ENCODE results near the gene MAP2K6. TPM values are rescaled to one million over a fixed set of nuclear protein-coding genes. Genes with fewer than 3 reads are reported as not detected.

Gene MAP2K6
- polyA plus RNA-seq, 1 donor (not counting 4 experiments of a cell fraction or from before 2014, with no cell fraction given) = 0.39 TPM

DNA sequence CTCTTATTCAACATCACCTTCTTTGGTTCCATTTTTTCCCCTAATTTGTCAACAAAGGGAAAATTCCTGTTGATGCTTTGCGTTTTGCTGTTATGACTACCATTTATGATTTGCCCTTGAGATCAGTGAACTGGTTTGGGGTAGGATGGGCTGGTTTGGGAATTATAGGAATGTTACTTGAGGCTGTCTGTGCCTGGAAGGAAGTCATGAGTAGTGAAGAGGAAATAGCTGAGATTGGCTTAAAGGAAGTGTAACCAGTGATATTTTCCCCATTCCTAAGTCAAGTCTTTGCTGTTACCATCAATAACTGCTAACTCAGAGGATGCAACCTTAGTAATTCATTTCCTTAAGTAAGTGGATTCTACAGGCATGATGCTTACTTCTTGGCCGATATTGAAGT is 179.2 kb downstream of the MAP2K6 start:
- TF ChIP-seq, protein P1, sequence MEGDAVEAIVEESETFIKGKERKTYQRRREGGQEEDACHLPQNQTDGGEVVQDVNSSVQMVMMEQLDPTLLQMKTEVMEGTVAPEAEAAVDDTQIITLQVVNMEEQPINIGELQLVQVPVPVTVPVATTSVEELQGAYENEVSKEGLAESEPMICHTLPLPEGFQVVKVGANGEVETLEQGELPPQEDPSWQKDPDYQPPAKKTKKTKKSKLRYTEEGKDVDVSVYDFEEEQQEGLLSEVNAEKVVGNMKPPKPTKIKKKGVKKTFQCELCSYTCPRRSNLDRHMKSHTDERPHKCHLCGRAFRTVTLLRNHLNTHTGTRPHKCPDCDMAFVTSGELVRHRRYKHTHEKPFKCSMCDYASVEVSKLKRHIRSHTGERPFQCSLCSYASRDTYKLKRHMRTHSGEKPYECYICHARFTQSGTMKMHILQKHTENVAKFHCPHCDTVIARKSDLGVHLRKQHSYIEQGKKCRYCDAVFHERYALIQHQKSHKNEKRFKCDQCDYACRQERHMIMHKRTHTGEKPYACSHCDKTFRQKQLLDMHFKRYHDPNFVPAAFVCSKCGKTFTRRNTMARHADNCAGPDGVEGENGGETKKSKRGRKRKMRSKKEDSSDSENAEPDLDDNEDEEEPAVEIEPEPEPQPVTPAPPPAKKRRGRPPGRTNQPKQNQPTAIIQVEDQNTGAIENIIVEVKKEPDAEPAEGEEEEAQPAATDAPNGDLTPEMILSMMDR (optimal IDR thresholded peaks at IDR 0.05 in 1 of 3, IDR thresholded peaks at IDR 0.05 in 1 of 3, conservative IDR thresholded peaks at IDR 0.05 in 1 of 3; ENCODE audit: extremely low read depth in 1 of 3, insufficient read depth in 2 of 3, low read length in 3 of 3) = no peak
- no peak for TF ChIP-seq EZH2 (IDR thresholded peaks at IDR 0.05; ENCODE audit: low read length)
- no peak overlapping the region for H3K9ac ChIP-seq (ENCODE audit: control insufficient read depth, extremely low read depth, insufficient read depth, low read length)
- H3K79me2 ChIP-seq (ENCODE audit: control insufficient read depth, insufficient read depth, low read length) = no peaks in the 10 kb centered on the region
- H3K9me1 ChIP-seq (ENCODE audit: control insufficient read depth, extremely low read depth, insufficient read depth, low read length) = no peaks in the 10 kb centered on the region
- no peak overlapping the region for H3K4me2 ChIP-seq (ENCODE audit: control insufficient read depth, extremely low read depth, insufficient read depth, low read depth, low read length)
- DNase-seq (ENCODE audit: low read depth, low spot score) = no peak
- H3K4me3 ChIP-seq (ENCODE audit: control insufficient read depth in 2 of 3, extremely low read depth in 1 of 3, insufficient read depth in 2 of 3, low read depth in 1 of 3, low read length in 3 of 3) = no peak overlapping the region
- FAIRE-seq = no peak
- H3K4me1 ChIP-seq (ENCODE audit: control insufficient read depth, extremely low read depth, insufficient read depth, low read length) = no peaks in the 10 kb centered on the region
- H2AFZ ChIP-seq (ENCODE audit: control insufficient read depth, low read length) = no peak overlapping the region
- dilution Hi-C loops (cut with MboI; ENCODE audit: extremely low pct_ligation_motif_present, low sequenced_read_pairs) = no loop called here
- H3K9me3 ChIP-seq (ENCODE audit: control insufficient read depth, low read depth, low read length) = no peaks in the 10 kb centered on the region
- no peaks in the 10 kb centered on the region for H3K27me3 ChIP-seq (ENCODE audit: control insufficient read depth, extremely low read depth, insufficient read depth, low read length)
- H3K27ac ChIP-seq (ENCODE audit: control insufficient read depth, insufficient read depth, low read length) = no peak overlapping the region
- H4K20me1 ChIP-seq (ENCODE audit: control insufficient read depth, extremely low read depth, insufficient read depth, low read length) = no peaks in the 10 kb centered on the region
- H3K36me3 ChIP-seq (ENCODE audit: control insufficient read depth in 2 of 2, extremely low read depth in 1 of 2, insufficient read depth in 2 of 2, low read length in 2 of 2) = no peaks in the 10 kb centered on the region

DNA sequence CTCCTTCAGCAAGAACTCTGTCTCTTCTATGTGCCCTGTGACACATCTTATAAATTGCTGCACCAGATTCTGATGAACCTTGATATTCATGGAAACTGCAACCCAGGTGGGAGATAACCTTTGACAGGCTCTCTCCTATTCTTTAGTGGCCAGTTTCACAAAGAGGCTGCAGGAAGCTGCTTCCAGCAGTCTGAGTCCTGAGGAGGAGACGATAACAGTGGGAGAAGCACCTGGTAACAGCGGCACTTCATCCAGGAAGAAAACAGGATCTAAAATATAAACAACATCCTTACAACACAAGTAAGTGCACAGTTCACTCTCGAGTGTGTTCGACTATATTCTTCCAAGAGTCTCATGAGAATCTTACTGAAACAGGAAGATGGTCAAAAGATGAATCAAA is 180.1 kb downstream of the MAP2K6 start:
- Histone ChIP-seq H3K79me2 (ENCODE audit: control insufficient read depth, insufficient read depth, low read length) (no peaks in the 10 kb centered on the region), H2AFZ (ENCODE audit: control insufficient read depth, low read length) (no peak overlapping the region), H3K9me1 (ENCODE audit: control insufficient read depth, extremely low read depth, insufficient read depth, low read length) (no peaks in the 10 kb centered on the region), H4K20me1 (ENCODE audit: control insufficient read depth, extremely low read depth, insufficient read depth, low read length) (no peaks in the 10 kb centered on the region), H3K4me2 (ENCODE audit: control insufficient read depth, extremely low read depth, insufficient read depth, low read depth, low read length) (no peak overlapping the region), H3K9me3 (ENCODE audit: control insufficient read depth, low read depth, low read length) (no peaks in the 10 kb centered on the region), H3K4me1 (ENCODE audit: control insufficient read depth, extremely low read depth, insufficient read depth, low read length) (no peaks in the 10 kb centered on the region), H3K27me3 (ENCODE audit: control insufficient read depth, extremely low read depth, insufficient read depth, low read length) (no peaks in the 10 kb centered on the region), H3K9ac (ENCODE audit: control insufficient read depth, extremely low read depth, insufficient read depth, low read length) (no peak overlapping the region), H3K4me3 (ENCODE audit: control insufficient read depth in 2 of 3, extremely low read depth in 1 of 3, insufficient read depth in 2 of 3, low read depth in 1 of 3, low read length in 3 of 3) (no peak overlapping the region), H3K36me3 (ENCODE audit: control insufficient read depth in 2 of 2, extremely low read depth in 1 of 2, insufficient read depth in 2 of 2, low read length in 2 of 2) (no peaks in the 10 kb centered on the region), H3K27ac (ENCODE audit: control insufficient read depth, insufficient read depth, low read length) (no peak overlapping the region)
- no peak for DNase-seq (ENCODE audit: low read depth, low spot score)
- no peak for FAIRE-seq
- dilution Hi-C loops (cut with MboI; ENCODE audit: extremely low pct_ligation_motif_present, low sequenced_read_pairs) = no loop called here
- no peak for TF ChIP-seq EZH2 (IDR thresholded peaks at IDR 0.05; ENCODE audit: low read length)
- TF ChIP-seq, protein P1 (optimal IDR thresholded peaks at IDR 0.05 in 1 of 3, IDR thresholded peaks at IDR 0.05 in 1 of 3, conservative IDR thresholded peaks at IDR 0.05 in 1 of 3; ENCODE audit: extremely low read depth in 1 of 3, insufficient read depth in 2 of 3, low read length in 3 of 3) = no peak

Measured in keratinocyte (primary cell).